Measurements from ENCODE around the gene WBP1. TPM values are rescaled to one million over a fixed set of nuclear protein-coding genes. Genes with fewer than 3 reads are reported as not detected.

Gene WBP1
- total RNA-seq, 6 experiments from 2014 or later, result 51.0 to 73.1 (median 56.7) TPM

- peak; percentile 95 for DNase-seq
- TF ChIP-seq, protein P1, sequence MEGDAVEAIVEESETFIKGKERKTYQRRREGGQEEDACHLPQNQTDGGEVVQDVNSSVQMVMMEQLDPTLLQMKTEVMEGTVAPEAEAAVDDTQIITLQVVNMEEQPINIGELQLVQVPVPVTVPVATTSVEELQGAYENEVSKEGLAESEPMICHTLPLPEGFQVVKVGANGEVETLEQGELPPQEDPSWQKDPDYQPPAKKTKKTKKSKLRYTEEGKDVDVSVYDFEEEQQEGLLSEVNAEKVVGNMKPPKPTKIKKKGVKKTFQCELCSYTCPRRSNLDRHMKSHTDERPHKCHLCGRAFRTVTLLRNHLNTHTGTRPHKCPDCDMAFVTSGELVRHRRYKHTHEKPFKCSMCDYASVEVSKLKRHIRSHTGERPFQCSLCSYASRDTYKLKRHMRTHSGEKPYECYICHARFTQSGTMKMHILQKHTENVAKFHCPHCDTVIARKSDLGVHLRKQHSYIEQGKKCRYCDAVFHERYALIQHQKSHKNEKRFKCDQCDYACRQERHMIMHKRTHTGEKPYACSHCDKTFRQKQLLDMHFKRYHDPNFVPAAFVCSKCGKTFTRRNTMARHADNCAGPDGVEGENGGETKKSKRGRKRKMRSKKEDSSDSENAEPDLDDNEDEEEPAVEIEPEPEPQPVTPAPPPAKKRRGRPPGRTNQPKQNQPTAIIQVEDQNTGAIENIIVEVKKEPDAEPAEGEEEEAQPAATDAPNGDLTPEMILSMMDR (IDR thresholded peaks at IDR 0.05), result peak; percentile 70
- H3K27ac Mint-ChIP-seq, result peak within 1 kb of the TSS; percentile 100
- H3K9me3 Mint-ChIP-seq, result no peaks in the 10 kb centered on the region
- peaks cover 22% of the 10 kb centered on the region for H3K36me3 Mint-ChIP-seq (ENCODE audit: low read depth)
- peak within 1 kb of the TSS; percentile 98 for H3K4me3 Mint-ChIP-seq
- peaks cover 69% of the 10 kb centered on the region for H3K4me1 Mint-ChIP-seq (ENCODE audit: low read depth)
- H3K27me3 Mint-ChIP-seq (ENCODE audit: insufficient read depth), result peaks cover 15% of the 10 kb centered on the region
Observed at GRCh38 chr2:74507145-74507925, 49.1 kb downstream of the WBP1 start, which contains the start of gene PCGF1. Gene PCGF1, minus strand, starts transcription at chr2:74507695. Its CDS starts 27 bp downstream, at chr2:74507668.

DNA sequence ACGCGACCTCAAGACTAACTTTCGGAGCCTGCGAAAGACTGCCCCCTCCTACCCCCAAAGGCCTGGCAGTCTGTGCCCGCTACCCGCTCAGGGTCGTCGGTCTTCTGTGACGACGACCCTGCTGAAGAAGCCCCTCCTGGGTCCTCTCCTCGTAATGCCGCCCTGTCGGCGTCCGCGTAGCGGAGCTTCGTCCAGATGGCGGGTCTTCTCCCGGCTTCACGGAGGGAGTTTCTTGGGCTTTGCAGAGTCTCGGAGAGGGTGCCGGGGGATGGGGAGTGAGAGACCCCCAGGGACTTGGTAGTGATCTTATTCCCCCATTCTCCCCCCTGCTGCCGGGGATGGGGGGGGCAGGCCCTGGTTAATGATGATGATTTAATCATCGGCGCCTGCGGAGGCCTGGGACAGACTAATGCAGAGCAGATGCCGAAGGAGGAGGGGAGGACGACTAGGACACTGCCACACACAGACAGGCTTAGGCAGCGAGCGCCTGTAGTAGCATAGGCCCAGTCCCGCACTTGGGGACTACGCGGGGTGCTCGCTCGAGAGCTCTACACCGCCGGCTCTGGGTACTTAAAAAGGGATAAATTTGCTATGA is 49.8 kb downstream of the WBP1 start:
- Mint-ChIP-seq H3K9me3 (no peaks in the 10 kb centered on the region), H3K36me3 (ENCODE audit: low read depth) (peaks cover 22% of the 10 kb centered on the region), H3K4me1 (ENCODE audit: low read depth) (peaks cover 63% of the 10 kb centered on the region), H3K4me3 (peak overlapping the region; percentile 98), H3K27me3 (ENCODE audit: insufficient read depth) (peaks cover 17% of the 10 kb centered on the region), H3K27ac (peak overlapping the region; percentile 100)
- DNase-seq, result peak; percentile 58
- TF ChIP-seq, protein P1 (IDR thresholded peaks at IDR 0.05), result no peak

DNA sequence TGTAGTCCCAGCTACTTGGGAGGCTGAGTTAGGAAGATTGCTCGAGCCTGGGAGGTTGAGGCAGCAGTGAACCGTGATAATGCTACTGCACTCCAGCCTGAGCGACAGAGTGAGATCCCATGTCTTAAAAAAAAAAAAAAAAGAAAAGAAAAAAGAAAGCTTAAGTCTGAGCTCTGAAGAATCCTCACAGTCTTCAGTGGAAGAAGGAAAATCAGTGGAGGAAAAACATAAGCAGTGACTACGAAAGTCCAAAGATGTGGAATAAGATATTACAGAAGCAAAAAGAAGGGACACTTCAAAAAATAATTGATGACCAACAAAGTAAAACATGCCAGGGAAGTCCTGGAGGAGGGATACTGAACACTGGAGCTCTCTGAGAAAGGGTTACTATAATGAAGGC is 52.0 kb downstream of the WBP1 start:
- H3K4me3 Mint-ChIP-seq, result no peak overlapping the region

More for the DNA sequence above, 52.0 kb downstream of the WBP1 start:
- no peak for DNase-seq
- Mint-ChIP-seq H3K9me3 (no peaks in the 10 kb centered on the region), H3K4me1 (ENCODE audit: low read depth) (peaks cover 42% of the 10 kb centered on the region), H3K27me3 (ENCODE audit: insufficient read depth) (peaks cover 24% of the 10 kb centered on the region), H3K36me3 (ENCODE audit: low read depth) (peaks cover 8% of the 10 kb centered on the region), H3K27ac (no peak overlapping the region)
- TF ChIP-seq, protein P1 (IDR thresholded peaks at IDR 0.05), result no peak

Other genes starting within 250 kb of the WBP1 start
- under 1 TPM in 3 of 6 experiments, not detected in 3; 0.19 to 0.40 (median 0.31) TPM for gene SLC4A5, start 115.0 kb upstream of the WBP1 start, total RNA-seq (2021; fragmentation: NEBNext Ultra II Directional; extraction: Animal tissue kit (Norgen Biotek cat#: 25700))
- 100 to 1,000 TPM; 222 to 286 (median 236) TPM for gene DCTN1, start 78.1 kb upstream of the WBP1 start, total RNA-seq (2021; fragmentation: NEBNext Ultra II Directional; extraction: Animal tissue kit (Norgen Biotek cat#: 25700))
- 1 to 10 TPM in 5 of 6 experiments, under 1 TPM in 1; 0.53 to 2.3 (median 1.4) TPM for gene C2orf81, start 36.8 kb upstream of the WBP1 start, total RNA-seq (2021; fragmentation: NEBNext Ultra II Directional; extraction: Animal tissue kit (Norgen Biotek cat#: 25700))
- 10 to 100 TPM; 30.7 to 37.7 (median 33.4) TPM for gene WDR54, start 36.7 kb upstream of the WBP1 start, total RNA-seq (2021; fragmentation: NEBNext Ultra II Directional; extraction: Animal tissue kit (Norgen Biotek cat#: 25700))
- gene RTKN, start 16.5 kb upstream of the WBP1 start, total RNA-seq (2021; fragmentation: NEBNext Ultra II Directional; extraction: Animal tissue kit (Norgen Biotek cat#: 25700)), result 10 to 100 TPM; 12.7 to 14.8 (median 13.6) TPM
- gene INO80B, start 3.4 kb upstream of the WBP1 start, total RNA-seq (2021; fragmentation: NEBNext Ultra II Directional; extraction: Animal tissue kit (Norgen Biotek cat#: 25700)), result 10 to 100 TPM; 18.4 to 26.9 (median 21.4) TPM
- gene MOGS, start 6.9 kb downstream of the WBP1 start, total RNA-seq (2021; fragmentation: NEBNext Ultra II Directional; extraction: Animal tissue kit (Norgen Biotek cat#: 25700)), result 10 to 100 TPM; 51.4 to 68.9 (median 62.5) TPM
- gene MRPL53, start 14.2 kb downstream of the WBP1 start, total RNA-seq (2021; fragmentation: NEBNext Ultra II Directional; extraction: Animal tissue kit (Norgen Biotek cat#: 25700)), result 100 to 1,000 TPM in 2 of 6 experiments, 10 to 100 TPM in 4; 74.5 to 120 (median 97.7) TPM
- 10 to 100 TPM in 4 of 6 experiments, 1 to 10 TPM in 2; 8.5 to 11.1 (median 10.2) TPM for gene CCDC142, start 24.6 kb downstream of the WBP1 start, total RNA-seq (2021; fragmentation: NEBNext Ultra II Directional; extraction: Animal tissue kit (Norgen Biotek cat#: 25700))
- gene TTC31, start 24.6 kb downstream of the WBP1 start, total RNA-seq (2021; fragmentation: NEBNext Ultra II Directional; extraction: Animal tissue kit (Norgen Biotek cat#: 25700)), result 10 to 100 TPM; 14.3 to 17.4 (median 16.7) TPM
- gene LBX2, start 41.2 kb downstream of the WBP1 start, total RNA-seq (2021; fragmentation: NEBNext Ultra II Directional; extraction: Animal tissue kit (Norgen Biotek cat#: 25700)), result 1 to 10 TPM in 3 of 6 experiments, under 1 TPM in 3; 0.21 to 1.8 (median 1.2) TPM
- gene PCGF1, start 49.3 kb downstream of the WBP1 start, total RNA-seq (2021; fragmentation: NEBNext Ultra II Directional; extraction: Animal tissue kit (Norgen Biotek cat#: 25700)), result 10 to 100 TPM; 26.0 to 33.8 (median 29.3) TPM
- gene TLX2, start 56.0 kb downstream of the WBP1 start, total RNA-seq (2021; fragmentation: NEBNext Ultra II Directional; extraction: Animal tissue kit (Norgen Biotek cat#: 25700)), result under 1 TPM; 0.17 to 0.31 (median 0.21) TPM
- under 1 TPM in 2 of 6 experiments, not detected in 4; 0.14 to 0.40 TPM for gene DQX1, start 67.8 kb downstream of the WBP1 start, total RNA-seq (2021; fragmentation: NEBNext Ultra II Directional; extraction: Animal tissue kit (Norgen Biotek cat#: 25700))
- 100 to 1,000 TPM in 2 of 6 experiments, 10 to 100 TPM in 4; 81.0 to 119 (median 94.6) TPM for gene AUP1, start 71.3 kb downstream of the WBP1 start, total RNA-seq (2021; fragmentation: NEBNext Ultra II Directional; extraction: Animal tissue kit (Norgen Biotek cat#: 25700))
- 10 to 100 TPM; 29.7 to 43.3 (median 33.6) TPM for gene HTRA2, start 71.5 kb downstream of the WBP1 start, total RNA-seq (2021; fragmentation: NEBNext Ultra II Directional; extraction: Animal tissue kit (Norgen Biotek cat#: 25700))
- gene LOXL3, start 95.5 kb downstream of the WBP1 start, total RNA-seq (2021; fragmentation: NEBNext Ultra II Directional; extraction: Animal tissue kit (Norgen Biotek cat#: 25700)), result 10 to 100 TPM; 59.4 to 76.5 (median 64.1) TPM
- gene DOK1, start 96.3 kb downstream of the WBP1 start, total RNA-seq (2021; fragmentation: NEBNext Ultra II Directional; extraction: Animal tissue kit (Norgen Biotek cat#: 25700)), result 10 to 100 TPM; 17.3 to 38.4 (median 31.5) TPM
- under 1 TPM in 5 of 6 experiments, not detected in 1; 0.14 to 0.38 (median 0.17) TPM for gene M1AP, start 189.9 kb downstream of the WBP1 start, total RNA-seq (2021; fragmentation: NEBNext Ultra II Directional; extraction: Animal tissue kit (Norgen Biotek cat#: 25700))
- 10 to 100 TPM; 12.5 to 16.5 (median 14.4) TPM for gene SEMA4F, start 195.8 kb downstream of the WBP1 start, total RNA-seq (2021; fragmentation: NEBNext Ultra II Directional; extraction: Animal tissue kit (Norgen Biotek cat#: 25700))